ENCODE results near the gene C16orf54. TPM values are rescaled to one million over a fixed set of nuclear protein-coding genes. Genes with fewer than 3 reads are reported as not detected.
"Not testable (repeated sequence)": the region's sequence is repeated elsewhere in the genome, so short reads cannot be mapped to it uniquely, and the experiment has no call there.

The C16orf54 gene
- total RNA-seq, 4 donors from 2014 or later = 0.32 to 2.7 (median 1.3) TPM

DNA sequence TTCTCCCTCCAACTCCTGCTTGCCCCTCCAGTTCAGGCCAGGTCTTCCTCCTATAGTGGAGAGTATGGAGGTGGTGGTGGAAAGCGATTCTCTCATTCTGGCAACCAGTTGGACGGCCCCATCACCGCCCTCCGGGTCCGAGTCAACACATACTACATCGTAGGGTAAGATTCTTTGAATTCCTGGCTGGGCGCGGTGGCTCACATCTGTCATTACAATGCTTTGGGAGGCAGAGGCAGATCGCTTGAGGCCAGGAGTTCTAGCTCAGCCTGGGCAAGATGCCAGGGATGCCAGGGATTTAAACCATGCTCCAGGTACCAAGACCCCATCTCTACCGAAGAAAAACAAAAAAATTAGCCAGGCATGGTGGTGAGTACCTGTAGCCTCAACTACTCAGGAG, 33.7 kb upstream of the C16orf54 start:
- TF ChIP-seq EP300 (IDR thresholded peaks at IDR 0.05) (no peak), POLR2A (IDR thresholded peaks at IDR 0.05) (no peak), POLR2AphosphoS5 (IDR thresholded peaks at IDR 0.05) (no peak)
- TF ChIP-seq, protein P1, sequence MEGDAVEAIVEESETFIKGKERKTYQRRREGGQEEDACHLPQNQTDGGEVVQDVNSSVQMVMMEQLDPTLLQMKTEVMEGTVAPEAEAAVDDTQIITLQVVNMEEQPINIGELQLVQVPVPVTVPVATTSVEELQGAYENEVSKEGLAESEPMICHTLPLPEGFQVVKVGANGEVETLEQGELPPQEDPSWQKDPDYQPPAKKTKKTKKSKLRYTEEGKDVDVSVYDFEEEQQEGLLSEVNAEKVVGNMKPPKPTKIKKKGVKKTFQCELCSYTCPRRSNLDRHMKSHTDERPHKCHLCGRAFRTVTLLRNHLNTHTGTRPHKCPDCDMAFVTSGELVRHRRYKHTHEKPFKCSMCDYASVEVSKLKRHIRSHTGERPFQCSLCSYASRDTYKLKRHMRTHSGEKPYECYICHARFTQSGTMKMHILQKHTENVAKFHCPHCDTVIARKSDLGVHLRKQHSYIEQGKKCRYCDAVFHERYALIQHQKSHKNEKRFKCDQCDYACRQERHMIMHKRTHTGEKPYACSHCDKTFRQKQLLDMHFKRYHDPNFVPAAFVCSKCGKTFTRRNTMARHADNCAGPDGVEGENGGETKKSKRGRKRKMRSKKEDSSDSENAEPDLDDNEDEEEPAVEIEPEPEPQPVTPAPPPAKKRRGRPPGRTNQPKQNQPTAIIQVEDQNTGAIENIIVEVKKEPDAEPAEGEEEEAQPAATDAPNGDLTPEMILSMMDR (IDR thresholded peaks at IDR 0.05) = no peak
- no peak for ATAC-seq

DNA sequence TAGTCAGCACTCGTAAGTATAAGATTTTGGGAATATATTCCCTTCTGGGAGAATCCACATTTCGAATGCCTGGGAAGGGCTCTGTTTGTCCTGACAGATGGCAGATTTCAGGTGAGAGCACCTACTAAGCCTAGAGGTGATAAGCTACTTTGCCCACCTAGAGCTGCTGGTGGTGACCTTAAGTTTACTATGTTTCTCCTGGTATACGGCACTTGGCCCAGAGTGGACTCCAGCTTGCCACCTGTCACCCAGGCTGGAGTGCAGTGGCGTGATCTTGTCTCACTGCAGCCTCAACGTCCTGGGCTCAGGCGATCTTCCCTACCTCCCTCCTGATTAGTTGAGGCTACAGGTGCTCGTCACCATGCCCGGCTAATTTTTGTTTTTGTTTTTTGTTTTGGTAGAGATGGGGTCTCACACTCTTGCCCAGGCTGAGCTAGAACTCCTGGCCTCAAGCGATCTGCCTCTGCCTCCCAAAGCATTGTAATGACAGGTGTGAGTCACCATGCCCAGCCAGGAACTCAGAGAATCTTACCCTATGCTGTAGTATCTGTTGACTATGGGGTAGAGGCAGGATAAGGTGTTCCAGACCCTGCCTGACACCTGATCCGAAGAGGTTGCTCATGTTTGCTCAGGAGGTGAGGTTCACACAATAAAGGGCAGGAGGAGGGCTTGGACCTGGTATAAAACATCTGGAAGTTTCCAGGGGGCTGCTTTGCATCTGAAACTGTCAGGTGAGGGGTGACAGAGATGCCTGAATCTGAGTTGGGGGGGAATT, 32.0 kb upstream of the C16orf54 start, which contains the start of gene ZG16:
TSS of gene ZG16 (plus strand) at position 681 of the 775 bp plus-strand sequence. CDS start 1,011 bp downstream, outside the sequence.
- Histone ChIP-seq H3K27ac (no peak within 1 kb of the TSS), H3K27me3 (peaks cover 30% of the 10 kb centered on the region), H3K4me1 (no peaks in the 10 kb centered on the region), H3K9me3 (no peaks in the 10 kb centered on the region), H3K4me3 (no peak within 1 kb of the TSS), H3K36me3 (no peaks in the 10 kb centered on the region)
- TF ChIP-seq, protein P1 (IDR thresholded peaks at IDR 0.05) = no peak
- TF ChIP-seq POLR2AphosphoS5 (IDR thresholded peaks at IDR 0.05) = no peak
- no peak for TF ChIP-seq EP300 (IDR thresholded peaks at IDR 0.05)
- no peak for TF ChIP-seq POLR2A (IDR thresholded peaks at IDR 0.05)
- ATAC-seq = no peak
- WGBS, 2 donors (ENCODE audit: low coverage in 1 of 2) = 74 to 83% methylated on average over 3 to 9 of the region's 10 CpGs

More for the DNA sequence above, 33.7 kb upstream of the C16orf54 start:
- H3K4me3 ChIP-seq = no peak overlapping the region
- H3K9me3 ChIP-seq = no peaks in the 10 kb centered on the region
- peaks cover 30% of the 10 kb centered on the region for H3K27me3 ChIP-seq
- WGBS, 2 donors (ENCODE audit: low coverage in 1 of 2) = 83% methylated on average over 1 of the region's 10 CpGs; no CpG with 5 or more reads in 1 of the 2 donors
- H3K36me3 ChIP-seq = no peaks in the 10 kb centered on the region
- H3K4me1 ChIP-seq = no peaks in the 10 kb centered on the region
- H3K27ac ChIP-seq = no peak overlapping the region

DNA sequence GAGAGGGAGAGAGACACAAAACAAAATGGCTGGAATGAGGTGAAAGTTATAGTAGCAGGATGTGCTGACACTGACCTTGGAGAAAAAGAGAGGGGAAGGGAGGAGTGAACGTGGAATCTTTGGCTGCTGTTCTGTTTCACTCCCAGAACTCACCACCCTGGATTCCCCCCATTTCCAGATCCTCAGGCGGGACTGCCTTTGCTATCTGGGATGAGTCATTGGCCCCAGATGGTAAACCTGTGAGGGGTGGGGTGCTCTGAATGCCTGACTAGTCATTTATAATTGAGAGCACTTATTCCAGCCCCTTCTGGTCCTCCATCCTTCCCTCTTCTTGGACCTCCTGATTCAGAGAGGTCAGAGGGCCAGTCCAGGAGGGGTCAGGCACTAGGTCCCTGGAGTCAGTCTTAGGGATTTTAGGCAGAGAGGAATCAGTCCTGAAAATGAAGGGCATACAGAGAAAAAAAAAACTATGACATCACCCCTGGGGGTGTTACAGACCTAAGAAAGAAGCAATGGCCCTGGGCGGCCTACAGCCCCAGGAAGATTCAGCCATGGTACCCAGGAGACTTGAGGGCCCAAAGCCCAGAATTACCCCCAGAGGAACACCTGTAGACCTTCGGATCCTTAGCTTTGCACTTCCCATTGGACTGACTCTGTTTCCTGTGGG, 30.1 kb upstream of the C16orf54 start:
- Histone ChIP-seq H3K4me1 (no peaks in the 10 kb centered on the region), H3K4me3 (no peak overlapping the region), H3K27me3 (peaks cover 28% of the 10 kb centered on the region), H3K36me3 (no peaks in the 10 kb centered on the region), H3K9me3 (no peaks in the 10 kb centered on the region), H3K27ac (no peak overlapping the region)
- TF ChIP-seq POLR2AphosphoS5 (IDR thresholded peaks at IDR 0.05) (no peak), EP300 (IDR thresholded peaks at IDR 0.05) (no peak)
- no peak for ATAC-seq
- WGBS, 2 donors (ENCODE audit: low coverage in 1 of 2) = 48 to 54% methylated on average over 2 to 4 of the region's 4 CpGs

DNA sequence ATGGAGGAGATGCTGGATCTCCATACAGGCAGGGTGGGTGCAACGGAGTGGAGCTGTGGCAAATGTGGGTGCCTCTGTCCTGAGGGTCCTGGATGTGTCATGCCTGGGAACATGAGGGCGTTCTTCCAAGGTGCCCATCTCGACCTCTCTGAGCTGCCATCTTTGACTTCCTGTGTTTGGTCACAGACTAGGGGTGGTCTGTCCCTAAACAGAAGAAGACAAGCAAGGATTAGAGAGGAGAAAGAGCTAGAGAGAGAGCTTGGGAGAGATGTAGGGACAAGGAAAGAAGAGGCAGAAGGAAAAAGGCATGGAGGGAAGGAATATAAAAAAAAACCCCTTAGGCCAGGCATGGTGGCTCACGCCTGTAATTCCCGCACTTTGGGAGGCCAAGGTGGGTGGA, 28.9 kb upstream of the C16orf54 start:
- H3K36me3 ChIP-seq = no peaks in the 10 kb centered on the region
- TF ChIP-seq, protein P1 (IDR thresholded peaks at IDR 0.05) = no peak
- TF ChIP-seq EP300 (IDR thresholded peaks at IDR 0.05) = no peak
- no peak for TF ChIP-seq POLR2A (IDR thresholded peaks at IDR 0.05)
- TF ChIP-seq POLR2AphosphoS5 (IDR thresholded peaks at IDR 0.05) = no peak
- H3K9me3 ChIP-seq = no peaks in the 10 kb centered on the region
- no peak overlapping the region for H3K27ac ChIP-seq
- no peak overlapping the region for H3K4me3 ChIP-seq
- ATAC-seq = no peak
- 80% methylated on average over 5 of the region's 5 CpGs; no CpG with 5 or more reads in 1 of the 2 donors for WGBS, 2 donors (ENCODE audit: low coverage in 1 of 2)
- no peaks in the 10 kb centered on the region for H3K4me1 ChIP-seq
- H3K27me3 ChIP-seq = peaks cover 16% of the 10 kb centered on the region

- not testable (repeated sequence) for H3K36me3 ChIP-seq, ATAC-seq, H3K27ac ChIP-seq, H3K9me3 ChIP-seq, H3K27me3 ChIP-seq, H3K4me1 ChIP-seq, H3K4me3 ChIP-seq
- 40 to 88% methylated on average over 1 to 6 of the region's 7 CpGs for WGBS, 2 donors (ENCODE audit: low coverage in 1 of 2)
Observed at GRCh38 chr16:29772330-29772729, 26.5 kb upstream of the C16orf54 start.
